K562 (cell line): ENCODE results near the gene COQ2.

Experiments used
- CAMTA2 ChIP-seq: fragments of 250-450 bp; sonication (Bioruptor Pico); conservative IDR thresholded peaks from 2 replicates; pipeline ENCODE4 v1.5.1; 2022
- CBX3 ChIP-seq, 2 experiments: IDR thresholded peaks; 1 replicate in 1 of 2; 2 replicates in 1 of 2; pipeline ENCODE4 v1.6.1; 2012; ENCODE audit warnings: inconsistent platforms in 2 of 2, low read length in 2 of 2, borderline replicate concordance in 1 of 2, control low read depth in 1 of 2
- ESRRA ChIP-seq: fragments of 450-650 bp; IDR thresholded peaks from 2 replicates; pipeline ENCODE4 v1.6.1; 2014; ENCODE audit warnings: low read depth, mild to moderate bottlenecking, moderate library complexity, borderline replicate concordance
- GABPA ChIP-seq: fragments of 200-800 bp; sonication (Bioruptor generic); conservative IDR thresholded peaks from 2 replicates; pipeline ENCODE4 v1.6.1; 2016; ENCODE audit warnings: low read depth, missing genetic modification characterization, missing compliant biosample characterization
- HOXB6 ChIP-seq: fragments of 250-450 bp; sonication (Bioruptor Pico); IDR thresholded peaks from 2 replicates; pipeline ENCODE4 v1.5.1; 2022; ENCODE audit warnings: mild to moderate bottlenecking, borderline replicate concordance
- KAT8 ChIP-seq: fragments of 450-650 bp; IDR thresholded peaks from 2 replicates; pipeline ENCODE4 v1.6.1; 2016; ENCODE audit warnings: low read depth, mild to moderate bottlenecking
- KDM1A ChIP-seq, 2 experiments: fragments of 450-650 bp; IDR thresholded peaks; 2 replicates each; pipeline ENCODE4 v1.6.1; 2016; ENCODE audit warnings: mild to moderate bottlenecking in 2 of 2
- POLR2B ChIP-seq: fragments of 450-650 bp; IDR thresholded peaks from 2 replicates; pipeline ENCODE4 v1.6.1; 2018; ENCODE audit warnings: low read depth; ENCODE audit not compliant: partially characterized antibody
- SP1 ChIP-seq: sonication (generic); formaldehyde crosslinking; IDR thresholded peaks from 2 replicates; pipeline ENCODE4 v1.8.1; 2022; ENCODE audit warnings: mild to moderate bottlenecking, missing genetic modification reagents
- TCFL5 ChIP-seq: fragments of 250-450 bp; sonication (Bioruptor Pico); conservative IDR thresholded peaks from 2 replicates; pipeline ENCODE4 v1.6.1; 2021; ENCODE audit warnings: mild to moderate bottlenecking, moderate library complexity, matching md5 sums
- U2AF2 ChIP-seq: fragments of 200-400 bp; formaldehyde crosslinking; optimal IDR thresholded peaks from 2 replicates; pipeline ENCODE3; 2017; ENCODE audit warnings: low read depth, mild to moderate bottlenecking, low read length
- TF ChIP-seq, protein P1 (sequence below): fragments of 200-800 bp; sonication (Bioruptor generic); IDR thresholded peaks from 2 replicates; pipeline ENCODE4 v1.6.1; 2016; ENCODE audit warnings: missing genetic modification characterization, missing compliant biosample characterization

DNA sequence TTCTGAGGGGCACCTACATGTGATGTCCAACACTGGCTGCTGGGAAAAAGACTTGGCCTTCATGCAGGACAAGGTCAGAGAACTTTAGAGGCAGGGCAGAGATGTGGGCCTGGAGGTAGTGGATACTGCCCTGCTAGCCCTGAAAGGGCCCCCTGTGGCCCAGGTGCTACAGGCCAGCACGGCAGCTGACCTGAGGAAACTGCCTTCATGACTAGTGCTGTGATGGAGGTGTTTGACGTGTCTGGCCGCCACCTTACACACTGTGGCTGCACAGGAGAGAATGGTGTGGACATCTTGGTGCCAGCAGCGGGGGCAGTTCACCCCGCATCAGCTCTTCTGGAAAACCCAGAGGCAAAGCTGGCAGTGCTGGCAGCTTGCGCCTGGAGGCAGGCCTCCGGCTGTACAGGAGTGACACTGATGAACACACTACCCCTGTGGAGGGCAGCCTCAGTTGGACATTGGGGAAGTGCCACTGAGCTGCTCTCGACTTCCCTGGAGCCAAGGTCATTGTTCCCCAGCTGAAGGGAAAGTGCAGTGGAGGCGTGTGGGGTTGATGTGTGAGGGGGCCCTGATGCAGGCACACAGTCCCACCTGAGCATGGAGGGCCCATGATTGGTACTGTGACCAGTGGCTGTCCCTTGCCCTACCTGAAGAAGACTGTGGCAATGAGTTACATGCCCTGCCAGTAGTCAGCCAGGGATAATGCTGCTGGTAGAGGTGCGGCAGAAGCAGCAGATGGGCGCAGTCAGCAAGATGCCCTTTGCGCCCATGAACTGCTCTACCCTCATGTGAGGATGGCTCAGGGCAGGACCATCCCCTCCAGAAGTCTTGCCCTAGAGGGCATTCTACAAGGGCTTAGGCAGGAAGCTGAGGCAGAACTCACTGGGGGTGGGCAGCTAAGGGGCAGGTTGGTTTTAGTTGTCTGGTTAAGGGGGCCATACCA, 36.9 kb downstream of the COQ2 start:
- TF ChIP-seq ESRRA (no peak), TCFL5 (CRISPR knock-in tag) (no peak), CAMTA2 (no peak), CBX3 (IDR thresholded peaks at IDR 0.05; ENCODE audit: borderline replicate concordance in 1 of 2, low read length in 2 of 2) (no peak), HOXB6 (CRISPR knock-in tag) (no peak), POLR2B (no peak), KAT8 (no peak), U2AF2 (no peak), GABPA (tag) (no peak), KDM1A (IDR thresholded peaks at IDR 0.05) (no peak), SP1 (CRISPR knock-in tag) (no peak)
- TF ChIP-seq, protein P1, sequence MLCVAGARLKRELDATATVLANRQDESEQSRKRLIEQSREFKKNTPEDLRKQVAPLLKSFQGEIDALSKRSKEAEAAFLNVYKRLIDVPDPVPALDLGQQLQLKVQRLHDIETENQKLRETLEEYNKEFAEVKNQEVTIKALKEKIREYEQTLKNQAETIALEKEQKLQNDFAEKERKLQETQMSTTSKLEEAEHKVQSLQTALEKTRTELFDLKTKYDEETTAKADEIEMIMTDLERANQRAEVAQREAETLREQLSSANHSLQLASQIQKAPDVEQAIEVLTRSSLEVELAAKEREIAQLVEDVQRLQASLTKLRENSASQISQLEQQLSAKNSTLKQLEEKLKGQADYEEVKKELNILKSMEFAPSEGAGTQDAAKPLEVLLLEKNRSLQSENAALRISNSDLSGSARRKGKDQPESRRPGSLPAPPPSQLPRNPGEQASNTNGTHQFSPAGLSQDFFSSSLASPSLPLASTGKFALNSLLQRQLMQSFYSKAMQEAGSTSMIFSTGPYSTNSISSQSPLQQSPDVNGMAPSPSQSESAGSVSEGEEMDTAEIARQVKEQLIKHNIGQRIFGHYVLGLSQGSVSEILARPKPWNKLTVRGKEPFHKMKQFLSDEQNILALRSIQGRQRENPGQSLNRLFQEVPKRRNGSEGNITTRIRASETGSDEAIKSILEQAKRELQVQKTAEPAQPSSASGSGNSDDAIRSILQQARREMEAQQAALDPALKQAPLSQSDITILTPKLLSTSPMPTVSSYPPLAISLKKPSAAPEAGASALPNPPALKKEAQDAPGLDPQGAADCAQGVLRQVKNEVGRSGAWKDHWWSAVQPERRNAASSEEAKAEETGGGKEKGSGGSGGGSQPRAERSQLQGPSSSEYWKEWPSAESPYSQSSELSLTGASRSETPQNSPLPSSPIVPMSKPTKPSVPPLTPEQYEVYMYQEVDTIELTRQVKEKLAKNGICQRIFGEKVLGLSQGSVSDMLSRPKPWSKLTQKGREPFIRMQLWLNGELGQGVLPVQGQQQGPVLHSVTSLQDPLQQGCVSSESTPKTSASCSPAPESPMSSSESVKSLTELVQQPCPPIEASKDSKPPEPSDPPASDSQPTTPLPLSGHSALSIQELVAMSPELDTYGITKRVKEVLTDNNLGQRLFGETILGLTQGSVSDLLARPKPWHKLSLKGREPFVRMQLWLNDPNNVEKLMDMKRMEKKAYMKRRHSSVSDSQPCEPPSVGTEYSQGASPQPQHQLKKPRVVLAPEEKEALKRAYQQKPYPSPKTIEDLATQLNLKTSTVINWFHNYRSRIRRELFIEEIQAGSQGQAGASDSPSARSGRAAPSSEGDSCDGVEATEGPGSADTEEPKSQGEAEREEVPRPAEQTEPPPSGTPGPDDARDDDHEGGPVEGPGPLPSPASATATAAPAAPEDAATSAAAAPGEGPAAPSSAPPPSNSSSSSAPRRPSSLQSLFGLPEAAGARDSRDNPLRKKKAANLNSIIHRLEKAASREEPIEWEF (CRISPR knock-in tag), result no peak
